COLO668 (cell line): ENCODE results near the gene UBE3C.

Experiments used
- DNase-seq: peaks from one replicate; lab custom pipeline; 2025; ENCODE audit not compliant: unreplicated experiment; lab: John Stamatoyannopoulos, UW

The UBE3C gene

GRCh38 chr7:157168571-157168970 lies 29.8 kb downstream of the UBE3C start:
- DNase-seq, result no peak

- DNase-seq, result no peak
Measured at GRCh38 chr7:157176771-157177170, 38.0 kb downstream of the UBE3C start.

GRCh38 chr7:157177333-157177982 lies 38.7 kb downstream of the UBE3C start:
- no peak for DNase-seq

- DNase-seq, result no peak
Measured at GRCh38 chr7:157177983-157178381, 39.3 kb downstream of the UBE3C start.

DNA sequence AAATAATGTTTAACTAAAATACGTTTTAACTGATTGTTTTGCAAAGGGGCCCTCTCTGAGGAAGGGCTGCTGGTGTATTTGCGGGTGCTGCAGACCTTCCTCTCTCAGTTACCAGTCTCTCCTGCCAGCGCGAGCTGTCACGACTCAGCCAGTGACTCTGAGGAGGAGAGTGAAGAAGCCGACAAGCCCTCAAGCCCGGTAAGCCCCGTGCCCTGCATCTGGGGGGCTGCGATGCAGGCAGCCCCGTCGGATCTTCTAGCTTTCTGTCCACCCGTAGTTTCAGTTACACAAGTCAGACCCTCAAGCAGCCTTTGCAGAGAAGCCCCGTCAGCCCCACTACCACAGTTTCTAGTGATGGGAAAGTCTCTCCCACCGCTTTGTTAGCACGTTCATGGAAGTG lies 45.1 kb downstream of the UBE3C start:
- no peak for DNase-seq

DNA sequence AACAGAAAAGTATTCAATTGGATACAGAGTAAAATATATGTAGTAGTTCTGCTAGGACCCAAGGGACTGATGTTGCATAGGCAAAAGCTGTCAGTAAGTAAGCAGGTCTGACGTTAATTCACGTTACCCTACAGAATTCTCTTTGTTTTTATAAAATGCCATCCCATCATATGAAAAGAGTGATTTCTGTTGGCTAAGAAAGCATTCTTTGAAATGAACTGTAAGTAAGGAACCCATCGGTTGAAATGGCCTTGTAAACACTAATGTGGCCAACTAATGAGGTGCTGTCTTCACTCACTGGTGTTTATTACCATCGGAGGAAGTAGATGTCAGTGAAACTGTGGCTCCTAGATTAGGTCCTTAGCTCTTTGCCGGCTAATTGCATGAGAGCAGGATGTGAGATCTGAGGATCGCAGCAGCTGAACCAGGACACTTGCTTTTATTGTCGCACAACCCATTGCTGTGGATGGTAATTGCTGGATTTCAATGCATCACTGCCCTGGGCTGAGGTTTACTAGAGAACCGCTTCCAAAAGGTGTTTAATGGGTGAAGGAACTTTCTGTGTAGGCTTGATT lies 49.5 kb downstream of the UBE3C start:
- no peak for DNase-seq

GRCh38 chr7:157189405-157189804 lies 50.7 kb downstream of the UBE3C start:
- no peak for DNase-seq

GRCh38 chr7:157192861-157193260 lies 54.1 kb downstream of the UBE3C start:
- no peak for DNase-seq

GRCh38 chr7:157193274-157193673 lies 54.5 kb downstream of the UBE3C start:
- DNase-seq, result no peak

GRCh38 chr7:157194948-157195347 lies 56.2 kb downstream of the UBE3C start:
- DNase-seq, result no peak

DNA sequence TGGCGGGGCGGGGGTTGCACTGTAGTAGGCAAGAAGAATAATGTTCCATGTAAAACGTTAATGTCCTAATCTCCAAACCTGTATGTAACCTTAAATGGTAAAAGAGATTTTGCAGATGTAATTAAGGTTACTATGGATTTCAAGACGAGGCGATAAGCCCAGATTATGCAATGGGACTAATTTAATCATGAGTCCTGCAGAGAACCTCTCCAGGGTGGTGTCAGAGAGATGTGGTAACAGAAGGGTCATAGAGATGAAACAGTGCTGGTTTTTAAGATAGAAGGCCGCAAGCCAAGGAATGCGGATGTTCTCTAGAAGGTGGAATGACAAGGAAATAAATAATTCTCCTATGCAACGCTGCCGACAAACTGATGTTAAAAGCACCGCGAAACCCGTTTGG lies 57.1 kb downstream of the UBE3C start:
- no peak for DNase-seq

GRCh38 chr7:157204134-157204533 lies 65.4 kb downstream of the UBE3C start:
- DNase-seq, result no peak

- no peak for DNase-seq
Measured at GRCh38 chr7:157205438-157205837, 66.7 kb downstream of the UBE3C start.

- no peak for DNase-seq
Measured at GRCh38 chr7:157208571-157209413, 70.1 kb downstream of the UBE3C start.

- DNase-seq, result no peak
Measured at GRCh38 chr7:157210682-157211081, 72.0 kb downstream of the UBE3C start.

GRCh38 chr7:157211690-157212089 lies 73.0 kb downstream of the UBE3C start:
- no peak for DNase-seq

DNA sequence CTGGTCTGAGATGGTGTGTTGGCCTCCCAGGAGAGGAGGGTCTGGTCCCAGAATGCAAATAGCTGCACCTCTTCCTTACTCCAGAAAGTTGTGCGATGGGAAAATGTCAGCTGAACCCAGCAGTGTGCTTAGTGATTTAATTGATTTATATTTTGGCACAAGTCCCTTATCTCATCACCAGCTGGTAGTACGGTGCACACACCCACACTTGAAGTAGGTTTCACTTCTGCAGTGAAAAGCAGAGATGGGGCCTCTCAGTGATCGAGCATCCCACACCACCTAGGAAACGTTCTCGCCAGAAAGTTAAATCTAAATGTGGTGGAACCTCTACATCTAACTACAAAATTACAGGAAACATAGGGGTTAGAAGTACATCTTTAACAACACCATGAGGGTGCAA lies 80.4 kb downstream of the UBE3C start:
- DNase-seq, result no peak

- DNase-seq, result no peak
Measured at GRCh38 chr7:157220916-157221569, 82.3 kb downstream of the UBE3C start.

DNA sequence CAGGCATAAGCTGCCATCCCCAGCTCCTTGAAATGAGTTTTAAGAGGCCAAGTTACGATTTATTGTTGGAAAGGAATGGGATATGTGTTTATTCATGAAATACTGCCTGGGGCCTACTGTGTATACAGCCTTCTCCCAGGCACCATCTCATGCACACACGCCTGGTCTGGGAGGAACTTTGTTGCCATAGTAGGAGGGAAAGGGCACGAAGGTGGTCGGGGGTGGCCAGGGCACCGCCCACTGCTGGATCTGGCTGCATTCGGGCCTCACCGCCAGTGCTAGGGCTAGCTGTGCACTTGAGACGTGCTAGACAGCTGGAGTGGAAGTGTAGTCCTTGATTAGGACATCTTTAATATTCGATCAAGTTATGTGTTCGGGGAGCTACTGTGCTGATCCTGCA lies 84.0 kb downstream of the UBE3C start:
- DNase-seq, result no peak

GRCh38 chr7:157224627-157225026 lies 85.9 kb downstream of the UBE3C start:
- DNase-seq, result no peak

GRCh38 chr7:157228864-157229422 lies 90.2 kb downstream of the UBE3C start:
- no peak for DNase-seq
